ENCODE measurements around the gene AADACL2. TPM values are rescaled to one million over a fixed set of nuclear protein-coding genes. Genes with fewer than 3 reads are reported as not detected.

The AADACL2 gene
- not detected in 2 replicates for total RNA-seq

GRCh38 chr3:151733613-151734012 lies at the start of gene AADACL2:
AADACL2 (plus strand) TSS chr3:151733927; CDS start chr3:151734036, 109 bp downstream.
- Histone ChIP-seq H3K27me3 (ENCODE audit: insufficient read depth, low read length) (no peaks in the 10 kb centered on the region), H3K79me2 (ENCODE audit: insufficient read depth, low read length) (no peaks in the 10 kb centered on the region), H4K20me1 (ENCODE audit: insufficient read depth, low read length) (no peaks in the 10 kb centered on the region), H3K4me2 (ENCODE audit: insufficient read depth, low read length) (no peak within 1 kb of the TSS), H3K4me3 (ENCODE audit: insufficient read depth, low read length) (no peak within 1 kb of the TSS), H3K36me3 (ENCODE audit: insufficient read depth, low read length) (no peaks in the 10 kb centered on the region), H3K27ac (ENCODE audit: low read depth, low read length) (no peak within 1 kb of the TSS), H2AFZ (ENCODE audit: low read length) (no peak within 1 kb of the TSS), H3K4me1 (ENCODE audit: insufficient read depth, low read length) (no peaks in the 10 kb centered on the region), H3K9me3 (ENCODE audit: low read depth, low read length) (no peaks in the 10 kb centered on the region)
- TF ChIP-seq, protein P1, sequence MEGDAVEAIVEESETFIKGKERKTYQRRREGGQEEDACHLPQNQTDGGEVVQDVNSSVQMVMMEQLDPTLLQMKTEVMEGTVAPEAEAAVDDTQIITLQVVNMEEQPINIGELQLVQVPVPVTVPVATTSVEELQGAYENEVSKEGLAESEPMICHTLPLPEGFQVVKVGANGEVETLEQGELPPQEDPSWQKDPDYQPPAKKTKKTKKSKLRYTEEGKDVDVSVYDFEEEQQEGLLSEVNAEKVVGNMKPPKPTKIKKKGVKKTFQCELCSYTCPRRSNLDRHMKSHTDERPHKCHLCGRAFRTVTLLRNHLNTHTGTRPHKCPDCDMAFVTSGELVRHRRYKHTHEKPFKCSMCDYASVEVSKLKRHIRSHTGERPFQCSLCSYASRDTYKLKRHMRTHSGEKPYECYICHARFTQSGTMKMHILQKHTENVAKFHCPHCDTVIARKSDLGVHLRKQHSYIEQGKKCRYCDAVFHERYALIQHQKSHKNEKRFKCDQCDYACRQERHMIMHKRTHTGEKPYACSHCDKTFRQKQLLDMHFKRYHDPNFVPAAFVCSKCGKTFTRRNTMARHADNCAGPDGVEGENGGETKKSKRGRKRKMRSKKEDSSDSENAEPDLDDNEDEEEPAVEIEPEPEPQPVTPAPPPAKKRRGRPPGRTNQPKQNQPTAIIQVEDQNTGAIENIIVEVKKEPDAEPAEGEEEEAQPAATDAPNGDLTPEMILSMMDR (IDR thresholded peaks at IDR 0.05; ENCODE audit: extremely low read depth, low read depth, low read length), result no peak
- no peak for DNase-seq (ENCODE audit: insufficient read length, low spot score, missing footprints)

DNA sequence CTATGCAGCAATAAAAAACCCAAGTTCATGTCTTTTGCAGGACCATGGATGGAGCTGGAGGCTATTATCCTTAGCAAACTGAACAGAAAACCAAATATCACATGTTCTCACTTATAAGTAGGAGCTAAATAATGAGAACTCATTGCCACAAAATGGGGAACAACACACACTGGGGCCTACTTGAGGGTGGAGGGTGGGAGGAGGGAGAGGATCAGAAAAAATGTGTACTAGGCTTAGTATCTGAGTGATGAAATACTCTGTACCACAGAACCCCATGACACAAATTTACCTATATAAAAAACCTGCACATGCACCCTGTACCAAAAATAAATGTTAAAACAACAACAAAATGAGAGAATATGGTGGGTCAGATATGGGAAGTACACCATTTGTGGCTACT lies 49.6 kb upstream of the AADACL2 start:
- TF ChIP-seq, protein P1 (IDR thresholded peaks at IDR 0.05; ENCODE audit: extremely low read depth, low read depth, low read length), result no peak
- H3K9me3 ChIP-seq (ENCODE audit: low read depth, low read length), result no peaks in the 10 kb centered on the region
- no peak overlapping the region for H2AFZ ChIP-seq (ENCODE audit: low read length)
- H3K4me1 ChIP-seq (ENCODE audit: insufficient read depth, low read length), result no peaks in the 10 kb centered on the region
- H3K79me2 ChIP-seq (ENCODE audit: insufficient read depth, low read length), result no peaks in the 10 kb centered on the region
- H3K27me3 ChIP-seq (ENCODE audit: insufficient read depth, low read length), result no peaks in the 10 kb centered on the region
- H3K4me2 ChIP-seq (ENCODE audit: insufficient read depth, low read length), result no peak overlapping the region
- DNase-seq (ENCODE audit: insufficient read length, low spot score, missing footprints), result no peak
- no peaks in the 10 kb centered on the region for H3K36me3 ChIP-seq (ENCODE audit: insufficient read depth, low read length)
- no peaks in the 10 kb centered on the region for H4K20me1 ChIP-seq (ENCODE audit: insufficient read depth, low read length)
- H3K4me3 ChIP-seq (ENCODE audit: insufficient read depth, low read length), result no peak overlapping the region
- H3K27ac ChIP-seq (ENCODE audit: low read depth, low read length), result no peak overlapping the region

DNA sequence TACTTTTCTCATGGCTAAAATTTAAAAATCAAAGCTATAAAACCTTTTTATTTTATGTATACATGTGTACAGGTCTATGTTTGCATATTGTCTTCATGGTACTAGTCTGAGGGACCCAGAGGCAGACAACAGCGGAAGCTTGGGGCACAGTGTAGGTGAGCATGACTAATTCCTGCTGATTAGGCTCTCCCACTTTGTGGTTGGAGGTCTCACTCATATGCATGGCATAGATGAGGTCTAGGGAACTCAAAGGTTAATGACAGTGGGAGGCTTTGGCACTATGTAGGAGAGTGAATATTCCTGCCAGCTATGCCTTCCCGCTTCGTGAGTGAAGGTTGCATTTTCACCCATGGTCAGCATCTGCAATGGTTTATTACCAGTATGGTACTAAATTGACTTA lies 47.5 kb upstream of the AADACL2 start:
- H3K9me3 ChIP-seq (ENCODE audit: low read depth, low read length), result no peaks in the 10 kb centered on the region
- no peak overlapping the region for H2AFZ ChIP-seq (ENCODE audit: low read length)

GRCh38 chr3:151687076-151687475 lies 46.7 kb upstream of the AADACL2 start:
- Histone ChIP-seq H3K4me3 (ENCODE audit: insufficient read depth, low read length) (no peak overlapping the region), H3K27me3 (ENCODE audit: insufficient read depth, low read length) (no peaks in the 10 kb centered on the region), H3K79me2 (ENCODE audit: insufficient read depth, low read length) (no peaks in the 10 kb centered on the region), H3K9me3 (ENCODE audit: low read depth, low read length) (no peaks in the 10 kb centered on the region), H4K20me1 (ENCODE audit: insufficient read depth, low read length) (no peaks in the 10 kb centered on the region), H2AFZ (ENCODE audit: low read length) (no peak overlapping the region), H3K4me1 (ENCODE audit: insufficient read depth, low read length) (no peaks in the 10 kb centered on the region), H3K27ac (ENCODE audit: low read depth, low read length) (no peak overlapping the region), H3K4me2 (ENCODE audit: insufficient read depth, low read length) (no peak overlapping the region), H3K36me3 (ENCODE audit: insufficient read depth, low read length) (no peaks in the 10 kb centered on the region)
- no peak for DNase-seq (ENCODE audit: insufficient read length, low spot score, missing footprints)
- TF ChIP-seq, protein P1 (IDR thresholded peaks at IDR 0.05; ENCODE audit: extremely low read depth, low read depth, low read length), result no peak

More for the DNA sequence above, 47.5 kb upstream of the AADACL2 start:
- no peaks in the 10 kb centered on the region for H3K79me2 ChIP-seq (ENCODE audit: insufficient read depth, low read length)
- no peaks in the 10 kb centered on the region for H3K36me3 ChIP-seq (ENCODE audit: insufficient read depth, low read length)
- DNase-seq (ENCODE audit: insufficient read length, low spot score, missing footprints), result no peak
- H3K4me2 ChIP-seq (ENCODE audit: insufficient read depth, low read length), result no peak overlapping the region
- no peak overlapping the region for H3K27ac ChIP-seq (ENCODE audit: low read depth, low read length)
- no peaks in the 10 kb centered on the region for H3K4me1 ChIP-seq (ENCODE audit: insufficient read depth, low read length)
- H3K27me3 ChIP-seq (ENCODE audit: insufficient read depth, low read length), result no peaks in the 10 kb centered on the region
- TF ChIP-seq, protein P1 (IDR thresholded peaks at IDR 0.05; ENCODE audit: extremely low read depth, low read depth, low read length), result no peak
- H4K20me1 ChIP-seq (ENCODE audit: insufficient read depth, low read length), result no peaks in the 10 kb centered on the region
- H3K4me3 ChIP-seq (ENCODE audit: insufficient read depth, low read length), result no peak overlapping the region
